ENCODE measurements around the gene PCMTD2. TPM values are rescaled to one million over a fixed set of nuclear protein-coding genes. Genes with fewer than 3 reads are reported as not detected.

The PCMTD2 gene
- total RNA-seq, 1 experiment from 2014 or later: 50.9 TPM

DNA sequence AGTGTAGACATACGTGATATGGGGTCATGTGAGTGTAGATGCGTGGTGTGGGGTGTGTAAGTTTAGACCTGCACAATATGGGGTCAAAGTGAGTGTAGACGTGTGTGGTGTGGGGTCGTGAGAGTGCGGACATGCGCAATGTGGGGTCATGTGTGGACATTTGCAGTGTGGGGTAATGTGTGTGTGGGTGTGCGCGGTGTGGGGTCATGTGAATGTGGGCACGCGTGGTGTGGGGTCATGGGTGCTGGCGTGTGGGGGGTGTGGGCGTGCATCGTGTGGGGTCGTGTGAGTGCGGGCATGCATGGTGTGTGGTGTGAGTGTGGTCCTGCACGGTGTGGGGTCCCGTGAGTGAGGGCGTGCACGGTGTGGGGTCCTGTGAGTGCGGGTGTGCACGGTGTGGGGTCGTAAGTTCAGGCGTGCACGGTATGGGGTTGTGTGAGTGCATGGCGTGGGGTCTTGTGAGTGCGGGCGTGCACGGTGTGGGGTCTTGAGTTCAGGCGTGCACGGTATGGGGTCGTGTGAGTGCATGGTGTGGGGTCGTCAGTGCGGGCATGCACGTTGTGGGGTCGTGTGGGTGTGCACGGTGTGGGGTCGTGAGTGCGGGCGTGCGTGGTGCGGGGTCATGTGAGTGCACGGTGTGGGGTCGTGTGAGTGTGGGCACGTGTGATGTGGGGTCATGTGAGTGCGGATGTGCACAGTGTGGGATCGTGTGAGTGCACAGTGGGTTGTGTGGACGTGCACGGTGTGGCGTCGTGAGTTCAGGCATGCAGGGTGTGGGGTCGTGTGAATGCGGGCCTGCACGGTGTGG, 14.3 kb downstream of the PCMTD2 start (continued):
- TF ChIP-seq, protein P1, sequence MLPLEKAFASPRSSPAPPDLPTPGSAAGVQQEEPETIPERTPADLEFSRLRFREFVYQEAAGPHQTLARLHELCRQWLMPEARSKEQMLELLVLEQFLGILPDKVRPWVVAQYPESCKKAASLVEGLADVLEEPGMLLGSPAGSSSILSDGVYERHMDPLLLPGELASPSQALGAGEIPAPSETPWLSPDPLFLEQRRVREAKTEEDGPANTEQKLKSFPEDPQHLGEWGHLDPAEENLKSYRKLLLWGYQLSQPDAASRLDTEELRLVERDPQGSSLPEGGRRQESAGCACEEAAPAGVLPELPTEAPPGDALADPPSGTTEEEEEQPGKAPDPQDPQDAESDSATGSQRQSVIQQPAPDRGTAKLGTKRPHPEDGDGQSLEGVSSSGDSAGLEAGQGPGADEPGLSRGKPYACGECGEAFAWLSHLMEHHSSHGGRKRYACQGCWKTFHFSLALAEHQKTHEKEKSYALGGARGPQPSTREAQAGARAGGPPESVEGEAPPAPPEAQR (CRISPR knock-in tag; IDR thresholded peaks at IDR 0.05): no peak
- TF ChIP-seq ZNF425 (CRISPR knock-in tag; conservative IDR thresholded peaks at IDR 0.05) (no peak), HMGA2 (CRISPR knock-in tag; IDR thresholded peaks at IDR 0.05) (no peak), NFE2L1 (CRISPR knock-in tag; IDR thresholded peaks at IDR 0.05) (no peak), PRDM15 (CRISPR knock-in tag; IDR thresholded peaks at IDR 0.05) (no peak), ZNF219 (CRISPR knock-in tag; IDR thresholded peaks at IDR 0.05; ENCODE audit: borderline replicate concordance) (no peak), NFATC4 (CRISPR knock-in tag; IDR thresholded peaks at IDR 0.05) (no peak), ZNF232 (CRISPR knock-in tag; IDR thresholded peaks at IDR 0.05) (no peak), OVOL2 (CRISPR knock-in tag; IDR thresholded peaks at IDR 0.05; ENCODE audit: borderline replicate concordance) (no peak), ELF4 (CRISPR knock-in tag; IDR thresholded peaks at IDR 0.05; ENCODE audit: low read depth) (no peak)

GRCh38 chr20:64271636-64272035, 16.1 kb downstream of the PCMTD2 start:
- peaks cover 28% of the 10 kb centered on the region for H3K36me3 Mint-ChIP-seq
- ChIA-PET POLR2A (no interaction called here), CTCF (interaction anchor here (1.8 kb wide), 1 partner anchor 151 kb away, joined by 5 read pairs; no protein-coding TSS in a partner anchor)
- H3K4me1 Mint-ChIP-seq: 0 out of 2 replicates have a peak, but pooled peaks cover 2% of the 10 kb centered on the region
- H3K27ac Mint-ChIP-seq: peak overlapping the region; percentile 64; the same call in 1 of the 2 replicates
- no peaks in the 10 kb centered on the region for H3K27me3 Mint-ChIP-seq (ENCODE audit: low read depth)
- TF ChIP-seq TEAD1 (CRISPR knock-in tag; IDR thresholded peaks at IDR 0.05) (no peak), SMAD3 (CRISPR knock-in tag; IDR thresholded peaks at IDR 0.05; ENCODE audit: borderline replicate concordance) (no peak), E2F1 (CRISPR knock-in tag; IDR thresholded peaks at IDR 0.05) (no peak), ZNF416 (CRISPR knock-in tag; IDR thresholded peaks at IDR 0.05) (no peak), NFYB (CRISPR knock-in tag; conservative IDR thresholded peaks at IDR 0.05; ENCODE audit: low read depth) (no peak), FOXJ3 (CRISPR knock-in tag; IDR thresholded peaks at IDR 0.05; ENCODE audit: borderline replicate concordance) (no peak)
- no peak overlapping the region for H3K4me3 Mint-ChIP-seq
- no peak for DNase-seq (ENCODE audit: low spot score)
- no peak for ATAC-seq
- peaks cover 11% of the 10 kb centered on the region for H3K9me3 Mint-ChIP-seq

Measured in WTC11 (cell line).